ENCODE data around the gene RECQL.

Gene RECQL
- long read RNA-seq, transcript RECQL-204 (15 exons, 3,702 nt), result major isoform, 112 of 412 reads
- long read RNA-seq, transcript RECQL-203 (16 exons, 2,572 nt), result minor isoform, 91 of 412 reads
- long read RNA-seq, partial matches to known transcripts, result 23 of 412 reads
- long read RNA-seq, other reads (novel, unspliced or antisense), result 186 of 412 reads

- H3K27ac ChIP-seq (replicated peaks), result peak within 1 kb of the TSS; percentile 82
- peak; percentile 94 to 97 for DNase-seq (ENCODE audit: low read depth in 1 of 2, low spot score in 1 of 2)
- peak within 1 kb of the TSS; percentile 97 for H3K4me3 ChIP-seq (replicated peaks; ENCODE audit: insufficient read depth, low read length)
- H3K27me3 ChIP-seq (ENCODE audit: insufficient read depth, poor library complexity, severe bottlenecking), result no peaks in the 10 kb centered on the region
- peak; percentile 64; the same call in 1 of the 2 replicates for TF ChIP-seq POLR2AphosphoS5 (IDR thresholded peaks at IDR 0.05; ENCODE audit: low read depth)
- no peak for TF ChIP-seq REST (IDR thresholded peaks at IDR 0.05; ENCODE audit: insufficient replicate concordance, low read depth)
- peak; percentile 56; the same call in 1 of the 2 replicates for TF ChIP-seq SPI1 (IDR thresholded peaks at IDR 0.05; ENCODE audit: borderline replicate concordance, low read depth)
- TF ChIP-seq GABPA (IDR thresholded peaks at IDR 0.05; ENCODE audit: low read depth), result peak; percentile 67
- TF ChIP-seq CTCF (IDR thresholded peaks at IDR 0.05; ENCODE audit: insufficient read depth, low read length), result no peak
Measured at GRCh38 chr12:21501258-21502163, at the start of gene RECQL, which contains the start of gene GOLT1B. Gene RECQL, minus strand, starts transcription at chr12:21501635. Its CDS starts 2,065 bp downstream, at chr12:21499570. Gene GOLT1B, plus strand, starts transcription at chr12:21501789. Its CDS starts 135 bp downstream, at chr12:21501924.

- H3K27ac ChIP-seq (replicated peaks), result no peak overlapping the region
- H3K27me3 ChIP-seq (ENCODE audit: insufficient read depth, poor library complexity, severe bottlenecking), result peaks cover 2% of the 10 kb centered on the region
- no peak for TF ChIP-seq GABPA (IDR thresholded peaks at IDR 0.05; ENCODE audit: low read depth)
- TF ChIP-seq REST (IDR thresholded peaks at IDR 0.05; ENCODE audit: insufficient replicate concordance, low read depth), result no peak
- H3K4me3 ChIP-seq (replicated peaks; ENCODE audit: insufficient read depth, low read length), result no peak overlapping the region
- DNase-seq (ENCODE audit: low read depth in 1 of 2, low spot score in 1 of 2), result no peak
Measured at GRCh38 chr12:21547437-21547836, 46.0 kb upstream of the RECQL start.

GRCh38 chr12:21546716-21547115 lies 45.3 kb upstream of the RECQL start:
- no peak for DNase-seq (ENCODE audit: low read depth in 1 of 2, low spot score in 1 of 2)
- no peak overlapping the region for H3K4me3 ChIP-seq (replicated peaks; ENCODE audit: insufficient read depth, low read length)
- TF ChIP-seq CTCF (IDR thresholded peaks at IDR 0.05; ENCODE audit: insufficient read depth, low read length) (no peak), GABPA (IDR thresholded peaks at IDR 0.05; ENCODE audit: low read depth) (no peak), POLR2AphosphoS5 (IDR thresholded peaks at IDR 0.05; ENCODE audit: low read depth) (no peak), SPI1 (IDR thresholded peaks at IDR 0.05; ENCODE audit: borderline replicate concordance, low read depth) (no peak), REST (IDR thresholded peaks at IDR 0.05; ENCODE audit: insufficient replicate concordance, low read depth) (no peak)
- H3K27me3 ChIP-seq (ENCODE audit: insufficient read depth, poor library complexity, severe bottlenecking), result peaks cover 2% of the 10 kb centered on the region
- no peak overlapping the region for H3K27ac ChIP-seq (replicated peaks)

All from HL-60 (cell line).